CD4-positive, alpha-beta T cell treated with Interleukin-2 at 100 ng/mL for 4 hours (primary cell): Measurements from ENCODE around the gene TMEM53.
A peak's percentile ranks its signal among the peaks of the same experiment; 100 is the strongest.

ENCODE experiments used
- DNase-seq: peaks from one replicate; pipeline ENCODE4 v3.0.0-alpha.2; 2020; ENCODE audit warnings: low spot score

The TMEM53 gene

DNA sequence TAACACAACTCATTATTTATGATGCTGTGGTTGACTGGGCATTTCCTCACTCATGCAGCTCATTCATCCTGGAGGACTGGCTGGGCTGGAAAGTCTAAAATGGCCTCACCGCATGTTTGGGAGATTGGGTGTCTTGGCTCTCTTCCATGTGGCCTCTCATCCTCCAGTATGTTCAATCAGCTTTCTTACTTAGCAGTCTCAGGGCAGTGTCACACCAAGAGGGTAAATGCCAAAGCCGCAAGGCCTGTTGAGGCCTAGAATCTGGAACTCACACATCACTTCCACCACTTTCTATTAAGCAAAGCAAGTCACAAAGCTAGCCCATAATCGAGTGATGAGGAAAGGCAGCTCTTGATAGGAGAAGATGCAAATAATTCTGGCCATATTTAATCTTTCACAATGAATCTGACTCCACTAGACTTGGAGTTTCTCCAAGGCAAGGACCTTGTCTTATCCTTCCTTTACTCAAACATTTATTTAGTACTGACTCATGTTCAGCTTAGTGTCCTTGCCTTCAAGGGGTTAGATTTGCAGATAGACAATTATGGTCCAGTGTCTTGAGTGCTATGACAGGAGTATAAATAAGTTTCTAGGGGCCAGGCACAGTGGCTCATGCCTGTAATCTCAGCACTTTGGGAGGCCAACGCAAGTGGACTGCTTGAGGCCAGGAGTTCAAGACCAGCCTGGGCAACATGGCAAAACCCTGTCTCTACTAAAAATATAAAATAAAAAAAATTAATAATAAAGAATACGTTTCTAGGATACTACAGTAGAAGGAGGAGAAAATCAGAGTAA lies 45.1 kb downstream of the TMEM53 start:
- DNase-seq, result no peak

- no peak for DNase-seq
These were observed 48.9 kb downstream of the TMEM53 start for GRCh38 chr1:44625348-44625747.

DNA sequence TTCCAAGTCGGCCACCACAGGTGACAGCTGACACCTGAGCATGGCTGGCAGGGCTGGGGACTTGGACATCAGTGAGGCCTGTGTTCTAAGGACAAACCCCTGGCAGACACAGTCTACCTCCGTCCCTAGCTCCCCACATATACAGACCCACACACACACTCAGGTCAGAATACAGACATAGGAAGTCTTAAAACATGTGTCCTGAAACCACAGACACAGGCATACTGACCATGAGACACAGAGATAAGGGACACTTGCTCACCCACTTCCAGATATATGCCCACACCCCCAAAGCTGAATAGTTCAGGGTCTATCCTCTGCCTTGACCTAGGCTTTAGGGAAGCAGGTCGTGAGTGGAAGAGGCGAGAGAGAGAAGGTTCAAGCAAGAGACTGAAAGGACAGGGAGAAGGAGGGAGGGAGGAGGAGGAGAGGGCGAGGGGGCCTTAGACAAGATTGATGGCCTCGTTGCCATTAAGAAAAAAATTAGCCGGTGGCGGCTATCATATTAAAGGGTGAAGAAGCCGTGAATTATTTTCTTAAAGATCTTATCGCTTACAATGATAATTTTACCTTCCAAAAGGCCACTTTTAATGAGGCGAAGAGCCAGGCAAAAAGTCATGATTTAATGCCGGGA lies 49.9 kb downstream of the TMEM53 start:
- DNase-seq, result no peak

DNA sequence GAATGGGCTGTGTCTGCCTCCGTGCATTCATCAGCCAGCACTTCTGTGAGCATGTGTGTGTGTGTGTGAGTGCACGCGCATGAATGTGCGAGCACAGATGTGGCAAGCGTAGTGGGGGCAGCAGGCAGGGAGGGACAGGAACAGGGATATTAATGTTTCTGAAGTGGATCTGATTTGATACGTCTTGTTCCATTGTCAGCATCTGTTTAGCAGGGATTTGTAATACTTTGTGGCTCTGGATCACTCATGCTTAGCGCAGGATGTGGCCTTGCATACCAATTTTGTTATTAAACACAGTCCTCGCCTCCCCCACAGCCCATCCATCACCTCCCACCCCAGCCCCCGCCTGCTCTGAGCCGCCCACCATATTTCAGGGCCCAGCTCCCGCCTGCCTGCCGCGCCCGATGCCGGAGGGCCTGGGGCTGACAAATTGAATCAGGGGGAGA lies 52.4 kb downstream of the TMEM53 start:
- DNase-seq, result no peak

DNA sequence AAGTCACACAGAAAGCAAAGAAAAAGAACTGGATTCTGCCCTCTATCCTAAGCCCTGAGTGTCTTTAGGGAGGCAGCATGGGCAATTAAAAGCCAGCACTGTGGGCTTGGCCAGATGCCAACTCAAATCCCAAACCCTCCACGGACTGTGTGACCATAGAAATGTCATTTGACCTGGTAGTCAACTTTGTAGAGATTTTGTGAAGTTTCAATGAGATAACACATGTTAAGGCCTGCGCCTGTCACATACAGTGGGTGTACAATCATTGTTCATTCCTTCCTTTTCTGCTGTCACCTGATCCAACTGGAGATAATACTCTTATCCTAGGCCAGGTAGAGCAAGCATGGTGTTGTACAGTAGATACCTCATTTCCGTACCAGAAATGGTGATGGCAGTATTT lies 54.2 kb downstream of the TMEM53 start:
- no peak for DNase-seq

GRCh38 chr1:44619261-44619900 lies 54.9 kb downstream of the TMEM53 start:
- DNase-seq, result no peak

DNA sequence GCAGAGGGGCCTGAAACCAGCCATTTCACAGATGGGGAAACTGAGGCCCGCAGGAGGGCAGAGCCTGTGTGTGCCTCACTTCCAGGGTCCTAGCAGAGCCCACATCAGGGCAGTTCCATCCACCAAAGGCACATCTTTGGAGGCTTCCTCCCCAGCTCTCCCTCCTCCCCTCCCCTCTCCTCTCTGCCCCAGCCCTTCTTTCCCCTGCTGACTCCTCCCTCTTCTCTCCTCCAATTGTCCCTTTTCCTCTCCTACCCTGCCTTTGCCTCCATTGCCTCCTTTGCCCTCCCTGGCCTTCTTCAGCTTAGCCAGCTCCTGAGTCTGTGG lies 56.6 kb downstream of the TMEM53 start:
- DNase-seq, result no peak

DNA sequence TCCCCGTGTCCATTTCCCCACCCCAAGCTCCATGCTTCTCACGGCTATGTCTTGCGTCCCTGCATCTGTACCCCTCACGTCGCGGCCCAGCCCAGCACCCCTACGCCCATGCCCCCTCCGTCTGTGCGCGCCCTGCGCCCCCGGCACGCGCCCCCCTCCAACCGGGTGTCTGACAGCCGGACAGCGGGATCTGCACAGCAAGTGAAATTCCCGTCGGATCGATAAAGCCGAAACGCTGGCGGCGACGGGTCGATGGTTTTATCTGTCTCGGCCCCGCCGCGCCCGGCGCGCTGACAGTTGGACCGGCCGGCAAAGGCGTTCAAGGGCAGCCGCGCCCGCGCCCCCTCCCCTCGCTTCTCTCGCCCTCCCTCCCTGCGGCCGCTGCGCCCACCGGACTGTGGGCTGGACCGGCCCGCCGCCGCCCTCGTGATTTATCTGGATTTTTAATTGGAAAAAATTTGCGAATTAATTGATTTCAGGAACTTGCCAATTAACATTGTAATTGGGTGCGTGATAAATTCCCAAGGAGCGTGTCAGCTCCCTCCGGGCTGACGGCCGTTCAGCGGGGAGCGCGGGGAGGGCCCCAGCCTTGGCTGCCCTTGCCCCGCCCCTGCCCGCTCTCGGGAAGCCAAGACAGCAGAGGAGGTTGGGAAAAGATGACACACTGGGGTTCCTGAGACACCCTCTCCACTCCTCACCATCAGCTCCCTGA lies 57.1 kb downstream of the TMEM53 start:
- DNase-seq, result no peak

DNA sequence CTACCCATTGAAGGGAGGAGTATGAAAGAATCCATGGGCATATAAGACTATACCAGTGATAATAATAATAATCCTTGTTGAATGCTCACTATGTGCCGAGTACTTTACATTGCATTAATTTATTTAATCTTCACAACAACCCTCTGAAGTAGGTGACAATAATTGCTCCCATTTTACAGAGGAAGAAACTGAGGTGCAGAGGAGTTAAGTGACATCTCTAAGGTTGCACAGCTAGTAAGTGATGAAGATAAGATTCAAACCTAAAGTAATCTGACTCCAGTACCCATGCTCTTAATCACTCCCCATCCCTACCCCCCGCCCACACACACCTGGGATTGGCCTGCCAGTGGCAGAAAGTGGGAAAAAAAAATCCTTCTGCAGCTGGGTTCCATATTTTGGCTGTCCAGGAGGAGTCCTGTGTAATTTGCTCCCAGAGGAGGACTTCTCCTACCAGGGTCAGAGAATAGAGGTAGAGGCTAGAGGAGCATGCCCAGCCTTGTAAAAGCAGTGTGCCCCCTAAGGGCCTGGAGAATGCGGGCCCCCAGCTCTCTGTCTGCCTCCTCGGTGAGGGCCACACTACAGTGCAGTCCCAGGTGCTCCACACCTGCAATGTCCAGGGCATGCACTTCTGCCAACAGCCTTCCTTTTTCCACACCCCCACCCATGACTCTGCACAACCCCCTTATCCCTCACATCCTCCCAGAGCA lies 57.8 kb downstream of the TMEM53 start:
- no peak for DNase-seq

GRCh38 chr1:44613941-44614340 lies 60.3 kb downstream of the TMEM53 start:
- no peak for DNase-seq

DNA sequence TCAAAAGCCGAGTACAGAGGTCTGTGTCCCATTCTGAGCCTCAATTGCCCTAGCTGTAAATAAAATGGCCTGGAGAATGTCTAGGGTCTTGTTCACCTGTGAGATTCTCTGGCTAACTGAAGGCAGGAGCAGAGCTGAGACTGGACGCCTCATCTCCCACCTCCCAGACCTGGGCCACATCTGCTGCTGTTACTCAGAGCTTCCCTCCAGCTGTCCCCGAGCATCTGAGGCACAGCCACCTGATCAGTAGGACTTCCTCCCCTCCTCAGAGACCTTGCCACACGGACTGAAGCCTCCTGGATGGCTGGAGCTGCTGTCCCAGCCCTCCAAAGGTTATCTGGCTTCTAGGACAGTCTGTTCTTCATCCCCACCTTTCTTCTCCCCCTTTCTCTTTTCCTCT lies 62.4 kb downstream of the TMEM53 start:
- no peak for DNase-seq

DNA sequence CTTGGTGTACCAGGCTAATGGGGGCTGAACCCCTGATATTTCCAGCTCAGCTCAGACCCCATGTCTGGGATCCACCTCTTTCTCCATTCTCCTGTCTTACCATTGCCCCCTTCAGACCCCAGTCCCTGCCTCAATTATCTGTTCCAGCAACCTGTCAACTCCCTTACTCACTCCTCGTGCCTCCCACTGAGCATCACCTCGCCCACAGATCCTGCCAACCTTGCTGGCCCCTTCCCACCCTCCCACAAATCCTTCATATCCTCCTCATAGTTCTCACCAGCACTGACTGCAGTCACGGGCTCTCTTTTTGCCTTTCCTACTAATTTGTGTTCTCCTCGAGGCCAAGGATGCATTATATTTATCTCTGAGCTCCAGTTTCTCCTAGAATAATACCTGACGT lies 62.9 kb downstream of the TMEM53 start:
- no peak for DNase-seq

- DNase-seq, result no peak
These were observed 63.6 kb downstream of the TMEM53 start for GRCh38 chr1:44610527-44611148.

- no peak for DNase-seq
These were observed 64.3 kb downstream of the TMEM53 start for GRCh38 chr1:44609768-44610526.

DNA sequence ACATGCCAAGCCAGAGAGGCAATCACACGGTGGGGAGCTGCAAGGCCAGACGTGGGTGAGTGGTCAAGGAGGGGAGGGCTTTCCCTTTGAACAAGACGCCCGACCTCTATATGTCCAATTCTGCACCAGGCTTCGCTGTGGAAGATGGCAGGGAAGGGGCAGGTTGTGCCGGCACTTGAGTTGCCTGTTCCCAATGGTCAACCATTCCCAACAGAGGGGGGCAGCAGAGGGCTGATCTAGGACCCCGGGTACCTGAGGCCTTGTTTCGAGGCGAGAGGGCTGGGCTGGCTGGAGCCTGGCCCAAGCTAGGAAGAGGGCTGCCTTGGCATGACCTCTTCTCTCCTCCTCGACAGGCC lies 64.9 kb downstream of the TMEM53 start:
- peak; percentile 8 for DNase-seq

DNA sequence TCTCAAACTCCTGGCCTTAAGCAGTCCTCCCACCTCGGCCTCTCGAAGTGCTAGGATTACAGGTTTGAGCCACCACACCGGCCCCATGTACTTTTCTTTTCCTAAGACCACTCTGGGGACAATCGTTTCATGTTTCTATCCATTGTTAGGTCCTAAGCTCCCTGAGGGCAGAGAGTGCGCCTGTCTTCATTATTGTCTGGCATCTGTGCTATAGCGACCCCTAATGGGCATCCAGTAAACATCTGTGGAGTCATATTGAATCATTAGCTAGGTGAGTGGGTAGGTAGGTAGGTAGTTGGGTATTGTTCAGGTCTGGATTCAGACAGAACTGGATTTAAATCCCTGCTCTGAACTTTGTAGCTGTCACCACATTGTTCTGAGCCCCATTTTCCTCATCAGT lies 66.1 kb downstream of the TMEM53 start:
- no peak for DNase-seq

- DNase-seq, result no peak
These were observed 67.5 kb downstream of the TMEM53 start for GRCh38 chr1:44606701-44607281.

DNA sequence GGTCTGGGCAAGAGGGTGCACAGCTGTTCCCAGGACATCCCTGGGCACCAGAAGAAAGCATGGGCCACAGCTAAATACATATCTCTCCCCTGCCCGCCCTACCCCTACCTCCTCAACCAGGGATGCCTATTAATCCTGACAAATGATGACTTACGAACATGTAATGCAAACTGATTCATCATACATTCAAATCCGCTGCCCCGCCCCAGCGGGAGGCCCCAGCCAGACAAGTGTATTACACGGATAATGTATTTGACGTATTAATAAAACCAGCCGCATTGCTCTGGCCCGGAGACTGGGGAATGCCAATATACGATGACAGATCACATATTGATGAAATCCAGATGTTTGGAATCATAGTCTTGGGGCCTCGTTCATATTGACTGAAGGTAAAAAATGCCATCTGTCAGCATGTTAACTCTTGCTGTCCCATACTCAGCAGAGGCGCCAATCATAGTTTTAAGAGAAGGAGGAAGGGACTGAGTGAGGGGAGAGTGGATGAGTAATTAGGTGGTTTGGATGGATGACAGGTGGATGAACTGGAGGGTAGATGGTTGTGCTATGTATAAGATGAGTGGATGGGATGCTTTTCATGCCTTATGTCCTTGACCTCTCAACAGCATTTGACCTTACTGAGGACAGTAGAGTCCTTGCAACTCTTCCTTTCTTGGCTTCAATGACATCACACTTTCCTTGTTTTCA lies 68.2 kb downstream of the TMEM53 start:
- no peak for DNase-seq

- DNase-seq, result no peak
These were observed 69.9 kb downstream of the TMEM53 start for GRCh38 chr1:44604157-44604955.
